HL-60 (cell line): ENCODE results near the gene TCL1B.

Experiments used
- DNase-seq, 2 experiments: peaks; one replicate each; pipeline ENCODE4 v3.0.0-alpha.2; 2010 to 2020; ENCODE audit warnings: low read depth in 1 of 2, low spot score in 1 of 2
- H3K27ac ChIP-seq: fragments of 250-450 bp; sonication (Bioruptor Pico); replicated peaks from 2 replicates; pipeline ENCODE4 v1.5.1; 2020; ENCODE audit warnings: mild to moderate bottlenecking, moderate library complexity
- H3K27me3 ChIP-seq: fragments of 250-450 bp; sonication (Bioruptor Pico); 2 replicates; pipeline ENCODE4 v1.5.1; 2021; ENCODE audit warnings: mild to moderate bottlenecking, moderate library complexity; ENCODE audit not compliant: insufficient read depth, poor library complexity, severe bottlenecking
- H3K4me3 ChIP-seq: replicated peaks from 2 replicates; pipeline ENCODE4 v1.5.1; 2011; ENCODE audit warnings: mild to moderate bottlenecking, control low read depth, low read length; ENCODE audit not compliant: insufficient read depth
- CTCF ChIP-seq: IDR thresholded peaks from one replicate; pipeline ENCODE4 v1.5.1; 2011; ENCODE audit warnings: low read length, control low read depth, inconsistent platforms; ENCODE audit not compliant: insufficient read depth
- GABPA ChIP-seq: IDR thresholded peaks from 2 replicates; pipeline ENCODE4 v1.6.1; 2012; ENCODE audit warnings: low read depth
- POLR2AphosphoS5 ChIP-seq: IDR thresholded peaks from 2 replicates; pipeline ENCODE4 v1.6.1; 2012; ENCODE audit warnings: low read depth
- REST ChIP-seq: IDR thresholded peaks from 2 replicates; pipeline ENCODE4 v1.6.1; 2012; ENCODE audit warnings: low read depth; ENCODE audit not compliant: insufficient replicate concordance
- SPI1 ChIP-seq: IDR thresholded peaks from 2 replicates; pipeline ENCODE4 v1.6.1; 2012; ENCODE audit warnings: low read depth, mild to moderate bottlenecking, borderline replicate concordance

TCL1B gene

GRCh38 chr14:95679148-95679815 is 6.9 kb upstream of the TCL1B start:
- peaks cover 2% of the 10 kb centered on the region for H3K27me3 ChIP-seq
- no peak for DNase-seq

GRCh38 chr14:95679998-95680735 is 6.1 kb upstream of the TCL1B start:
- no peak for DNase-seq
- Histone ChIP-seq H3K27ac (no peak overlapping the region), H3K4me3 (no peak overlapping the region), H3K27me3 (peaks cover 2% of the 10 kb centered on the region)
- TF ChIP-seq REST = no peak
- TF ChIP-seq GABPA = no peak
- TF ChIP-seq POLR2AphosphoS5 = no peak
- no peak for TF ChIP-seq CTCF
- no peak for TF ChIP-seq SPI1

More at GRCh38 chr14:95679148-95679815, 6.9 kb upstream of the TCL1B start:
- H3K27ac ChIP-seq = no peak overlapping the region
- TF ChIP-seq CTCF = no peak
- no peak for TF ChIP-seq POLR2AphosphoS5
- no peak for TF ChIP-seq SPI1
- TF ChIP-seq REST = no peak
- H3K4me3 ChIP-seq = no peak overlapping the region

- TF ChIP-seq SPI1 (no peak), REST (no peak), GABPA (no peak), POLR2AphosphoS5 (no peak), CTCF (no peak)
- Histone ChIP-seq H3K4me3 (no peak overlapping the region), H3K27me3 (peaks cover 2% of the 10 kb centered on the region), H3K27ac (no peak overlapping the region)
- no peak for DNase-seq
These were observed 5.1 kb upstream of the TCL1B start for GRCh38 chr14:95681153-95681552.
